HL-60 (cell line): ENCODE measurements around the gene TSHZ2.

Experiments
- DNase-seq, 2 experiments: peaks; one replicate each; pipeline ENCODE4 v3.0.0-alpha.2; 2010 to 2020; ENCODE audit warnings: low read depth in 1 of 2, low spot score in 1 of 2
- H3K27ac ChIP-seq: fragments of 250-450 bp; sonication (Bioruptor Pico); replicated peaks from 2 replicates; pipeline ENCODE4 v1.5.1; 2020; ENCODE audit warnings: mild to moderate bottlenecking, moderate library complexity
- H3K27me3 ChIP-seq: fragments of 250-450 bp; sonication (Bioruptor Pico); 2 replicates; pipeline ENCODE4 v1.5.1; 2021; ENCODE audit warnings: mild to moderate bottlenecking, moderate library complexity; ENCODE audit not compliant: insufficient read depth, poor library complexity, severe bottlenecking
- H3K4me3 ChIP-seq: replicated peaks from 2 replicates; pipeline ENCODE4 v1.5.1; 2011; ENCODE audit warnings: mild to moderate bottlenecking, control low read depth, low read length; ENCODE audit not compliant: insufficient read depth
- CTCF ChIP-seq: IDR thresholded peaks from one replicate; pipeline ENCODE4 v1.5.1; 2011; ENCODE audit warnings: low read length, control low read depth, inconsistent platforms; ENCODE audit not compliant: insufficient read depth
- GABPA ChIP-seq: IDR thresholded peaks from 2 replicates; pipeline ENCODE4 v1.6.1; 2012; ENCODE audit warnings: low read depth
- POLR2AphosphoS5 ChIP-seq: IDR thresholded peaks from 2 replicates; pipeline ENCODE4 v1.6.1; 2012; ENCODE audit warnings: low read depth
- REST ChIP-seq: IDR thresholded peaks from 2 replicates; pipeline ENCODE4 v1.6.1; 2012; ENCODE audit warnings: low read depth; ENCODE audit not compliant: insufficient replicate concordance
- SPI1 ChIP-seq: IDR thresholded peaks from 2 replicates; pipeline ENCODE4 v1.6.1; 2012; ENCODE audit warnings: low read depth, mild to moderate bottlenecking, borderline replicate concordance

TSHZ2 gene

DNA sequence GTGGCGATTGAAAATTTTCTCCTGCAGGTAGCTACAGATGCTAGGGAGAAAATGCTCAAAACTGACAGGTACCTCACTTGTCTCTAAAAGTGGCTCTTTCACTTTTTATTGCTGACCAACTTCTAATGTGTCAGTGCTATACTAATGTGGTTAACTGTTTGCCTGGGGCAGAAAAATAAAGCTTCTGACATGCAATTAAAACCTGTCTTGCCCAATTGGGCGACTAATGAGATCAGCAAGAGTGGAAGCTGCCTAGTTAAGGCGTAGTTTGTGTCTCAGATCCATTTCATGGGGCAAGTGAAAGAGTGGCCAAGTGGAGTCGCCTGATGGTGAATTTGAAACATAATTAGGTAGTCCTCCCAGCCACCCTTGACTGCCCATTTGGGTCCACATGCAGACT is 193.3 kb downstream of the TSHZ2 start:
- DNase-seq, result no peak
- Histone ChIP-seq H3K4me3 (no peak overlapping the region), H3K27me3 (no peaks in the 10 kb centered on the region), H3K27ac (no peak overlapping the region)
- TF ChIP-seq CTCF (no peak), REST (no peak), GABPA (no peak)

GRCh38 chr20:53168491-53168890 is 196.3 kb downstream of the TSHZ2 start:
- DNase-seq, result no peak
- TF ChIP-seq POLR2AphosphoS5 (no peak), SPI1 (no peak), REST (no peak), GABPA (no peak), CTCF (no peak)
- Histone ChIP-seq H3K27me3 (peaks cover 3% of the 10 kb centered on the region), H3K27ac (no peak overlapping the region), H3K4me3 (no peak overlapping the region)

GRCh38 chr20:53170196-53170595 is 198.0 kb downstream of the TSHZ2 start:
- Histone ChIP-seq H3K27ac (no peak overlapping the region), H3K27me3 (peaks cover 5% of the 10 kb centered on the region), H3K4me3 (no peak overlapping the region)
- no peak for DNase-seq
- TF ChIP-seq SPI1, result no peak
- TF ChIP-seq REST, result no peak
- no peak for TF ChIP-seq CTCF
- no peak for TF ChIP-seq POLR2AphosphoS5
- no peak for TF ChIP-seq GABPA
